ENCODE results near the gene OTOF.

OTOF gene

DNA sequence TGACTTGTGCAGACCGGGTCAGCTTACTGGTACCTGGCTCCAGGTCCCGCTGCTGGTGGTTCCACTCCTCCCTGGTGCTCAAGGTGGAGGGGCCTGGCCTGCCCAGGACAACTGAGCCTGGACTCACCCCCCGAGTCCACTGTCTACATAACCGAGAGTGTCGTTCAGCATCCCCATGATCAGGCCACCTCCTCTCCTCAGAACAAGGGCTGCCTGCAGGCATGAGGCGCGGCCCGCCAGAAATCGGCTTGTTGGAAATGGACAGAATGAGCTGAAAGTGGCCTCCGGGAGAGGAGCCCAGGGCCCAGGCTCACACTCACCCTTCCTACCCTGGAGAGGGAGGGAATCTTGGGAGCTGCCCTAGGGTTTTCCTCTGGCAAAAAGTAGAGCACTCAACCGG, 38.9 kb upstream of the OTOF start:
- Histone ChIP-seq H3K27me3 (replicated peaks; ENCODE audit: control insufficient read depth, insufficient read depth, low read length, poor library complexity, severe bottlenecking) (no peaks in the 10 kb centered on the region), H3K4me3 (ENCODE audit: insufficient read depth, low read depth, low read length, poor library complexity, severe bottlenecking) (no peak overlapping the region), H3K4me1 (ENCODE audit: control insufficient read depth, insufficient read depth, low read length, poor library complexity, severe bottlenecking) (peaks cover 4% of the 10 kb centered on the region), H3K9me3 (ENCODE audit: control insufficient read depth, low read length) (no peaks in the 10 kb centered on the region), H3K36me3 (ENCODE audit: control insufficient read depth, insufficient read depth, low read length) (no peaks in the 10 kb centered on the region), H3K27ac (ENCODE audit: insufficient read depth, low read length, poor library complexity, severe bottlenecking) (no peak overlapping the region)
- no peak for DNase-seq

DNA sequence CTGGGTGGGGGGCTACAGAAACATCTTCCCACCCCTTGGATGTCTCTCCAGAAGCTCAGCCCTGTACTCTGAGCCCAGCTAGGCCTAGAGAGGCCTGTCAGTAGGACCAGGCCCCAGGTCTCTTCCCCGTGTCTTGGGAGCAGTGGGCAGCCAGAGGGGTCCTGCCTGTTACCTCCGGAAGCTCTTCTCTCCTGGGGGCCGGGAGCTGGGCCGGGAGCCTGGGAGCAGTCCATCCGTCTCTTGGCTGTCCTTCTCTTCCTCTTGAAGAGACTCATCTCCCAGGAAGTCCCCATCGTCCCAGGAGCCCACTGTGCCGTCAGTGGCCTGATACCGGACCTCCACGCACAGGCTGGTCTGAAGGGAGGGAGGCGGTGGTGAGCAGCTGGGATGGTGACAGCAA, 38.3 kb upstream of the OTOF start:
- no peaks in the 10 kb centered on the region for H3K9me3 ChIP-seq (ENCODE audit: control insufficient read depth, low read length)
- no peak overlapping the region for H3K4me3 ChIP-seq (ENCODE audit: insufficient read depth, low read depth, low read length, poor library complexity, severe bottlenecking)
- H3K36me3 ChIP-seq (ENCODE audit: control insufficient read depth, insufficient read depth, low read length) = no peaks in the 10 kb centered on the region
- no peak overlapping the region for H3K27ac ChIP-seq (ENCODE audit: insufficient read depth, low read length, poor library complexity, severe bottlenecking)
- no peak for DNase-seq
- H3K4me1 ChIP-seq (ENCODE audit: control insufficient read depth, insufficient read depth, low read length, poor library complexity, severe bottlenecking) = peaks cover 4% of the 10 kb centered on the region
- no peaks in the 10 kb centered on the region for H3K27me3 ChIP-seq (replicated peaks; ENCODE audit: control insufficient read depth, insufficient read depth, low read length, poor library complexity, severe bottlenecking)

DNA sequence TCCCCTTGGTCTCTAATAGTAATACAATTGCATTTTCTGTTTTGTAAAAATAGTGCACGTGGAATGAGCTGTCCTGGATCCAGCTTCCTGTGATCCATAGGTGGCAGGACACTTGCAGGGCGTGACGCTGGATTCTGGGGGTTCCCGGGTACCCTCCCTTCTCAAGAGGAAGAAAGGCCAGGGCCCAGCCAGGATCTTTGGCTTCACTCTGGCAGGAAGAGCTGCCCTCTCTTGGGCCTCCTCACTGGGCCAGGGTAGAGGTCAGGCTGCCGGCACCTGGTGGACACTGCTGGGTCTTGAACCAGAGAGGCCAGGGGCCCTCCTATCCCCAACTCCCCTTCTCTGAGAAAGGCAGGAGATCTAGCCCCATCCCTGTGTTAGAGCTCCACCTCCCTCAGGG, 37.8 kb upstream of the OTOF start:
- Histone ChIP-seq H3K9me3 (ENCODE audit: control insufficient read depth, low read length) (no peaks in the 10 kb centered on the region), H3K4me3 (ENCODE audit: insufficient read depth, low read depth, low read length, poor library complexity, severe bottlenecking) (no peak overlapping the region), H3K27me3 (replicated peaks; ENCODE audit: control insufficient read depth, insufficient read depth, low read length, poor library complexity, severe bottlenecking) (no peaks in the 10 kb centered on the region), H3K4me1 (ENCODE audit: control insufficient read depth, insufficient read depth, low read length, poor library complexity, severe bottlenecking) (peaks cover 4% of the 10 kb centered on the region), H3K27ac (ENCODE audit: insufficient read depth, low read length, poor library complexity, severe bottlenecking) (no peak overlapping the region), H3K36me3 (ENCODE audit: control insufficient read depth, insufficient read depth, low read length) (no peaks in the 10 kb centered on the region)
- DNase-seq = no peak

DNA sequence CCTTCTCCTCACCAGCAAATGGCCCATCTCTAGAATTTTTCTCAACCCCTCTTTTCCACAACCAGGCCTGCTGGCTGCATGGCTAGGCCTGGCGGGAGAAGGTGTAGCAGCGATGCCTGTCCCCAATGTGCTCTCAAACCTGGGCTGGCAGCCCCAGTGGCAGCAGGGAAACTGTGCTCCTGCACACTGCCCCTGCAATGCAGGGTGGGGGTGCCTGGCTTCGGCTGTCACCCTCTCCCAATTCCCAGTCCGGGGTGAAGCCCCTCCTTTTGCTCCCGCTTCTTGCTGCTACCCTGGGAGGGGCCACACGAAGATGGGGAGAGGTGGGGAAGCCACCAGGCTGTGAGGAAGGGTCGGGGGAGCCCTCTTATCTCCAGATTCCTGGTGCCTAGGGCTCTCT, 36.1 kb upstream of the OTOF start:
- no peaks in the 10 kb centered on the region for H3K9me3 ChIP-seq (ENCODE audit: control insufficient read depth, low read length)
- no peak for DNase-seq
- H3K27ac ChIP-seq (ENCODE audit: insufficient read depth, low read length, poor library complexity, severe bottlenecking) = no peak overlapping the region
- no peaks in the 10 kb centered on the region for H3K36me3 ChIP-seq (ENCODE audit: control insufficient read depth, insufficient read depth, low read length)
- H3K4me1 ChIP-seq (ENCODE audit: control insufficient read depth, insufficient read depth, low read length, poor library complexity, severe bottlenecking) = no peaks in the 10 kb centered on the region
- no peak overlapping the region for H3K4me3 ChIP-seq (ENCODE audit: insufficient read depth, low read depth, low read length, poor library complexity, severe bottlenecking)
- H3K27me3 ChIP-seq (replicated peaks; ENCODE audit: control insufficient read depth, insufficient read depth, low read length, poor library complexity, severe bottlenecking) = no peaks in the 10 kb centered on the region

DNA sequence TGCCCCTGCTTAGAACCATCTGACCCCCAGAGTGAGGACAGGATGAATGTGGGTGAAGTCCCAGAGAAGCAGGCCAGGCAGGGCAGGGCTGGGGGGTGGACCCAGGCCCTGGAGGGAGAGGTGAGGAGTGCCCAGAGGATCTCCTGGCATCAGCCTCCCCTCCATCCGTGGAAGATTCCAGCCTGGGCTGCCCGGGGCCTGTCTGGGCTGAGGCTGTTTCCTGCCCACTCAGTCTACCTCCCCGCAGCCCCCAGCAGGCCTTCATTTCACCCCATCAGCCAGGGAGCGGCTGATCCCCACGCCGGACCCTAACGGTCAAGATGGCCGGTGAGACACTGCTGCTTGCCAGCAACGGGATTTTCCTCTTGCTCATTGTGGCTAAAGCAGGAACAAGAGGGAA, 35.3 kb upstream of the OTOF start:
- Histone ChIP-seq H3K27ac (ENCODE audit: insufficient read depth, low read length, poor library complexity, severe bottlenecking) (no peak overlapping the region), H3K4me1 (ENCODE audit: control insufficient read depth, insufficient read depth, low read length, poor library complexity, severe bottlenecking) (no peaks in the 10 kb centered on the region), H3K4me3 (ENCODE audit: insufficient read depth, low read depth, low read length, poor library complexity, severe bottlenecking) (no peak overlapping the region), H3K36me3 (ENCODE audit: control insufficient read depth, insufficient read depth, low read length) (no peaks in the 10 kb centered on the region), H3K27me3 (replicated peaks; ENCODE audit: control insufficient read depth, insufficient read depth, low read length, poor library complexity, severe bottlenecking) (no peaks in the 10 kb centered on the region), H3K9me3 (ENCODE audit: control insufficient read depth, low read length) (no peaks in the 10 kb centered on the region)
- no peak for DNase-seq

DNA sequence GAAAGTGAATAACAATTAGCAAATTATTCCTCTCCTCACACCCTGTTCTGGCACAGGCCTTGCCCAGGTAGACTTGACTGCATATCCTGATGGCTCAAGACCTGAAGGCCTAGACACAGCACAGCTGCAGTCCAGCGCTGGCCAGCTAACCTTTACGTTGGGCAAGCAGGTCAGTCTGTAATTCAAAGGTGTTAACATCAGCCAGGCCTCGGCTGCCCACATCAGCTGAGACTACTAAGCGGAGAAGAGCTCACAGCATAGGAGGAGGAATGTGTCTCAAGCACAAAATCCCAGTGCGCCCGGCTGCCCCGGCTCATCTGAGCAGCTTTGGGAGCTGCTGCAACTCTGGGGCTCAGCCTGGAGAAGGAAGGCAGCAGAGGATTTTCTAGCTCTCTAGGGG, 33.5 kb upstream of the OTOF start:
- Histone ChIP-seq H3K4me3 (ENCODE audit: insufficient read depth, low read depth, low read length, poor library complexity, severe bottlenecking) (no peak overlapping the region), H3K9me3 (ENCODE audit: control insufficient read depth, low read length) (no peaks in the 10 kb centered on the region), H3K36me3 (ENCODE audit: control insufficient read depth, insufficient read depth, low read length) (no peaks in the 10 kb centered on the region), H3K4me1 (ENCODE audit: control insufficient read depth, insufficient read depth, low read length, poor library complexity, severe bottlenecking) (no peaks in the 10 kb centered on the region), H3K27me3 (replicated peaks; ENCODE audit: control insufficient read depth, insufficient read depth, low read length, poor library complexity, severe bottlenecking) (no peaks in the 10 kb centered on the region), H3K27ac (ENCODE audit: insufficient read depth, low read length, poor library complexity, severe bottlenecking) (no peak overlapping the region)
- DNase-seq = no peak

DNA sequence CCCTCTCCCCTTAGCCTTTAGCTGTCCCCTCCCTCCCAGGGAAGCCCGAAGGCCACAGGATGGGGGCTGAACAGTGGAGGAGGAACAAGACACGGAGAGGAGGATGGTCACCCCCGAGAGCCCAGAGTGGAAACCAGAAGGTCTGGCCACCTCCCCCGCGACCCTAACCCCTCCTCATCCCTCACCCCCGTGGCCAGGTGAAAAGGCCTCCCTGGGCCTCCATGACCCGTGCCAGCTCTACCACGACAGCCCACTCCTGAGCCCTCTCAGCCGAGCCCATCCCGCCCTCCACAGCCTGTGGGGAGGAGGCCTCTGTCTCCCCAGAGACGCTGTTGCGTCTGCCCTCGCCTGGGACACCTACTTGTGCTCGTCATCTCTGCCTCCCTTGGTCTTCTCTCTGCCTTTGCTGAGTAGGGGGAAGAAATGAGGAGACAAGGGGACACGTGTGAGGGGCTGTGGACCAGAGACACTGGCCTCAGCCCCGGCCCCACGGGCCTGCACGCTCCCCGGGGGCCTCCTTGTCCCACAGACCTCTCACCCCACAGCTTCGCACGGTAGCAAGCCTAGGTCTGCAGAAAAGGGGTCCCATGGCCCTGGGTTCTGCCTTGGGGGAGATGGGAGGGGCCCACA, 32.5 kb upstream of the OTOF start:
- no peaks in the 10 kb centered on the region for H3K4me1 ChIP-seq (ENCODE audit: control insufficient read depth, insufficient read depth, low read length, poor library complexity, severe bottlenecking)
- no peaks in the 10 kb centered on the region for H3K9me3 ChIP-seq (ENCODE audit: control insufficient read depth, low read length)
- no peak overlapping the region for H3K4me3 ChIP-seq (ENCODE audit: insufficient read depth, low read depth, low read length, poor library complexity, severe bottlenecking)
- H3K36me3 ChIP-seq (ENCODE audit: control insufficient read depth, insufficient read depth, low read length) = no peaks in the 10 kb centered on the region
- DNase-seq = no peak
- H3K27ac ChIP-seq (ENCODE audit: insufficient read depth, low read length, poor library complexity, severe bottlenecking) = no peak overlapping the region
- no peaks in the 10 kb centered on the region for H3K27me3 ChIP-seq (replicated peaks; ENCODE audit: control insufficient read depth, insufficient read depth, low read length, poor library complexity, severe bottlenecking)

DNA sequence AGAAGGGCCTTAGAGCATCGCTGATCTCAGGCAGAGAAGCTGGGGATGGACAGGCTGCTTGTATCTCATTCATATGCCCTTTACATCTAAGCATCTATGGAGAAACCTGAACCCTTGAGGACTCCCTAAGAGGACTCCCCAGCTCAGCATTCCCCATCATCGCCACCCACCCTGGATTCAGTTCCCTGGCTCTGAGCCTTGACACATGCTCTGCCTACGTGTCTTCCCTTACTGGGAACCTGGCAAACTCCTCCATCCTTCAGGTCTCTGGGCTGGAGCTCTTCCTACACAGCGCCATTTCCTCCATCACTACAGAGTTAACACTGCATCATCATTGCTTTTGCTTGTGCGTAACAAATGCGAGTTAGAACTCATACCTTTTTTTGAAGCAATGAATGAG, 31.2 kb upstream of the OTOF start:
- Histone ChIP-seq H3K4me3 (ENCODE audit: insufficient read depth, low read depth, low read length, poor library complexity, severe bottlenecking) (no peak overlapping the region), H3K27ac (ENCODE audit: insufficient read depth, low read length, poor library complexity, severe bottlenecking) (no peak overlapping the region), H3K27me3 (replicated peaks; ENCODE audit: control insufficient read depth, insufficient read depth, low read length, poor library complexity, severe bottlenecking) (no peaks in the 10 kb centered on the region), H3K36me3 (ENCODE audit: control insufficient read depth, insufficient read depth, low read length) (no peaks in the 10 kb centered on the region), H3K9me3 (ENCODE audit: control insufficient read depth, low read length) (no peaks in the 10 kb centered on the region), H3K4me1 (ENCODE audit: control insufficient read depth, insufficient read depth, low read length, poor library complexity, severe bottlenecking) (no peaks in the 10 kb centered on the region)
- DNase-seq = no peak

DNA sequence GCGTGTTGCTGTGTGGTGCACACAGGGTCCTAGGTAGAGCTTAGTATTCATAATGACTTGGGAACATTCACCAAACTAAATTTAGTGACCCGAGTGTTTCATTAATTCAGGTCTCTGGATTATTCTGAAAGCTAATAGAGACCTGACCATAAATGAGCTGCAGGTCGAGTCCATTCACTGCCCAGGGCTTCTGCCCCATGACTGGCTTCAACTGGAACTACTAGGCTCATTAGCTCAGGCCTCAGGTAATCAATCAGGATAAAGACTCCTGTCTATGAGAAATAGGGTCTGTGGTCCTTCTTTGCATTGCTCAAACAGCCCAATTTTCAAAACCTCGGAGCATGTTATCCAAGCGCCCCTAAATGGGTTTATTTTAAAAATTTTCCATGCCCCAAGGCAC, 30.0 kb upstream of the OTOF start:
- Histone ChIP-seq H3K4me3 (ENCODE audit: insufficient read depth, low read depth, low read length, poor library complexity, severe bottlenecking) (no peak overlapping the region), H3K36me3 (ENCODE audit: control insufficient read depth, insufficient read depth, low read length) (no peaks in the 10 kb centered on the region), H3K27ac (ENCODE audit: insufficient read depth, low read length, poor library complexity, severe bottlenecking) (no peak overlapping the region), H3K4me1 (ENCODE audit: control insufficient read depth, insufficient read depth, low read length, poor library complexity, severe bottlenecking) (no peaks in the 10 kb centered on the region), H3K9me3 (ENCODE audit: control insufficient read depth, low read length) (no peaks in the 10 kb centered on the region), H3K27me3 (replicated peaks; ENCODE audit: control insufficient read depth, insufficient read depth, low read length, poor library complexity, severe bottlenecking) (no peaks in the 10 kb centered on the region)
- DNase-seq = no peak

DNA sequence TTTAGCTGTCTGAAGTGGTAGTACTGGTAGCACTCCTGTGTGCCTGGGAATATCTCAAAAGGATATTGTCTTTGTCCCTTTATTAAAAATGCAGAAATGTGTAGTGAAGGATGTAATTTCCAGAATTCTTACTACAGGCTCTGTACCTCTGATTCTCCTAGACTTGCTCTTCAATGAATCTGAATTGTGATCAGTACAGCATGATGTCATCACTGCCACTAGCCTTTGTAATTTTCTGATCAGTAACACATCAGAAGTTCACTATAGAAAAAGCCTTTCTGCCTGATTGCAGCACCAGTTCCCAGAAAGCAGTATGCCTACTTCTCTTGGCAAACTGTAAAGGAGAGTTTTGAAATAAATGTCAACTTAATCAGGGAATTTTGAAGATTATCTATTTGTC, 29.2 kb upstream of the OTOF start:
- no peak for DNase-seq
- no peaks in the 10 kb centered on the region for H3K36me3 ChIP-seq (ENCODE audit: control insufficient read depth, insufficient read depth, low read length)
- no peaks in the 10 kb centered on the region for H3K9me3 ChIP-seq (ENCODE audit: control insufficient read depth, low read length)
- no peaks in the 10 kb centered on the region for H3K27me3 ChIP-seq (replicated peaks; ENCODE audit: control insufficient read depth, insufficient read depth, low read length, poor library complexity, severe bottlenecking)
- H3K4me1 ChIP-seq (ENCODE audit: control insufficient read depth, insufficient read depth, low read length, poor library complexity, severe bottlenecking) = no peaks in the 10 kb centered on the region
- H3K27ac ChIP-seq (ENCODE audit: insufficient read depth, low read length, poor library complexity, severe bottlenecking) = no peak overlapping the region
- H3K4me3 ChIP-seq (ENCODE audit: insufficient read depth, low read depth, low read length, poor library complexity, severe bottlenecking) = no peak overlapping the region

DNA sequence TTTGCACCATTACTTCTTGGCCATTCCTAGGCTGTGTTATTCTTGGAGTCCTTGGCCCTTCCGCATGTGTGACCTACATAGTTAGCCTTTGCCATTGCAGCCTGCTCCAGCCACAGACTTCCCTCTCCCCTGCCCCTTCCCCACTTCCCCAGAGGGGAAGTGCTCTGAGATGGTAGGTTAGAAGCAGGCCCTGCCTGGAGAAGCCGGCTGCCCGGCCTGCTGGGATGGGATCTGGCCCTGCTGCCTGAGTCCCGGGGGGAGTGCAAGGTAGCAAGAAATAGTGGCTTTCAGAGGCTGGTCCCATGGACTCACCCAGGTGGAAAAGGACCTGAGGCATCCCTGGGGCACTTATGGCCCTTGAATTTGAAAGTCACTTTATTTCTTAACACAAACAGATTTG, 28.4 kb upstream of the OTOF start:
- H3K9me3 ChIP-seq (ENCODE audit: control insufficient read depth, low read length) = no peaks in the 10 kb centered on the region
- H3K4me1 ChIP-seq (ENCODE audit: control insufficient read depth, insufficient read depth, low read length, poor library complexity, severe bottlenecking) = no peaks in the 10 kb centered on the region
- H3K36me3 ChIP-seq (ENCODE audit: control insufficient read depth, insufficient read depth, low read length) = no peaks in the 10 kb centered on the region
- DNase-seq = no peak
- no peak overlapping the region for H3K27ac ChIP-seq (ENCODE audit: insufficient read depth, low read length, poor library complexity, severe bottlenecking)
- no peak overlapping the region for H3K4me3 ChIP-seq (ENCODE audit: insufficient read depth, low read depth, low read length, poor library complexity, severe bottlenecking)
- H3K27me3 ChIP-seq (replicated peaks; ENCODE audit: control insufficient read depth, insufficient read depth, low read length, poor library complexity, severe bottlenecking) = no peaks in the 10 kb centered on the region

Data from effector memory CD4-positive, alpha-beta T cell (primary cell).